Middle frontal gyrus (tissue), 1 donor: Measurements from ENCODE around the gene ARHGEF7.

ENCODE experiments used
- DNase-seq: peaks from one replicate; pipeline ENCODE4 v3.0.0-alpha.2; 2015; ENCODE audit warnings: low spot score; ENCODE audit errors: extremely low spot score

The ARHGEF7 gene

DNA sequence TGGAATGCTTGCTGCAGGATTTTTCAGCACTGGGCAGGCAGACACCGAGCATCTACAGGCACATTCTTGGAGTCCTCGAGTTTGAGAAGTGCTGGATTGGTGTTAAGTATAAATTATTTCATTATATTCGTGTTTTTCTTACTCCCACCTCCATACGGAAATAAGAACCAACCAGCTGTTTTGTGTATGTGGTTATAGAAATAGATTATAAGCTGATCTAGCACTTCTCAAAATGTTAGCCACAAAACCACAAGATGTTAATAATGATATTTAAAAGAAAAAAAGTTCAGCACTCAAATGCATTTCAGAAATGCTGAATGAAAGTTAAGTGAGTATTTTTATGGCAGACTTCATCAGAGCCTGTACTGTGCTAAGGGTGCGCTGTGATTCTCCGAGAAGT is 181.3 kb downstream of the ARHGEF7 start:
- DNase-seq = no peak

DNA sequence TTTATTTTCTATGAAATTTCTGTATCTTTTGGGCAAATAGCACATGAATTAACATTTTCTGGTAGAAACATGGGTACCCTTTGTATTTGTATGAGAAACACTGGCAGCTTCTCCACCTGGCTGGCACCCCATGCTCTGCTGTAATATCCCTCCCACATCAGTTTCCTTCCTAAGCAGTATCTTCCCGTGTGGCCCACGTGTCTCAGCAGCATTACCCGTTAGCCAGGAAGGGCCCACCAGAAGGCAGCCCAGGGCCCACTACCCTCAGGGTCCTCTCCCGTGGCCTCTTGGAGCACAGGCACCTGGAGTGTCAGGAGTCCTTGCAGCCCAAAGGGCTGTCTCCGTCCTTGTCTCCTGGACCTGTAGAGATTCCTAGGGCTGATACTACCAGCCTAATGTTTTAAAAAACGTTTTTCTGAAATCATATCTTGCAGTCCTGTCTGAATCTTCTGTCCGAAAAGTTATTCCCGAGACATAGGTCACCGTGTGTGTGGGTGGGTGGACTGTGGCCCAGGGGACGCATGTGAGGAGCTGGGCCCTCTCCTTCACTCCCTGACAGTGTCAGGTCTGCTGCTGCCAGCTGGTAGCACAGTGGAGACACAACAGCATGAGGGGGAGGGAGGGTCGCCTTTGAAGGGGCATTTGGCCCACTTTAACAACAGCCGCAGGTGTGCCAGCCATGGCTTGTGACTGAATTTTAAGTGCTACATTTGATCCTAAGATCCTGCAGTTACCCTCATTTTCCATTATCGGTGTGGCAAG is 183.3 kb downstream of the ARHGEF7 start:
- DNase-seq = no peak

DNA sequence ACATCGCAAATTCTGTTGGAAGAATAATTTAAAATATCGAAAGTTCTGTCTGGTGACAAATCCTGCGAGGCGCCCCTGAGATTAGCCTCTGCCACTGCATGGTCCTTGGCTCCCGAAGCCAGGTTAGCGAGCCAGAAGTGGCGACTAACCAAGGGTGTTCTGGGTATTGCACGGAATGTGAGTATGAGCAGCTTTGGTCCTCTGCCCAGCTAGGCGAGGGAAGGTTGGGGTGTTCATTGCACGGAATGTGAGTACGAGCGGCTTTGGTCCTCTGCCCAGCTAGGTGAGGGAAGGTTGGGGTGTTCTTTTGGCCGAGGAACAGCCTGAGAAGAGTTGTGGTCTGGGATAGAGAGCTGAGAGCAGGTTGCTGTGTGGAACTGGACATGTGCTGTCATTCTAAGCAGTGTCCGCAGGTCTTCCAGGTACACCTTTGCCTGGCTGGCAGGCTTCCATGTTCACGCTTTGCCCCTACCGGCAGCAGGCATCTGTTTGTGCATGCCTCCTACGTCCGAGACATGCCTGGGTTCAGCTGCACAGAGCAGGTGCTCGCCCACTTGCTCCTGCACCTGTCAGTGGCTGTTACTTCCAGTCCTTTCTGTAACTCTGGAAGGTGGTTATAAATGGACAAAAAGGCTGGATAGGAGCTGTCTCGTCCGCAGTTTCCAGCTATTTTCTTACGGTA is 187.1 kb downstream of the ARHGEF7 start:
- no peak for DNase-seq

DNA sequence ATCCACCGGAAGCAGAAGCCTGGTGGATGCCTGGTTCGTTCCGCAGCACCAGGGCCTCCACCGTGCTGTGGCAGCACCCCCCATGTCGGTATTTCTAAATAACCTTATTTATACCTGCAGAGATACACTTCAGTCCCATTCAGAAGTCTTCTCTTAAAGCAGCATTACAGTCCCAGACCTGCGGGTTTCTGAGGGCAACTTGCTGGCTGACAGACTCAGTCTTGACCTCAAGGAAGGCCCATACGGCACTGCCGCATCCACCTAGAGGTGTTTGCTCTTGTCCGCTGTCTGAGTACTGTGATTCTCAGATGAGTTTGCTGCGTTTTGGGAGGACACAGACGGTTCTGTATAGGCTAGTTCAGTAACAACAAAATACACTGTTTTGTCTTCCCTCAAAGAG is 188.4 kb downstream of the ARHGEF7 start:
- no peak for DNase-seq

DNA sequence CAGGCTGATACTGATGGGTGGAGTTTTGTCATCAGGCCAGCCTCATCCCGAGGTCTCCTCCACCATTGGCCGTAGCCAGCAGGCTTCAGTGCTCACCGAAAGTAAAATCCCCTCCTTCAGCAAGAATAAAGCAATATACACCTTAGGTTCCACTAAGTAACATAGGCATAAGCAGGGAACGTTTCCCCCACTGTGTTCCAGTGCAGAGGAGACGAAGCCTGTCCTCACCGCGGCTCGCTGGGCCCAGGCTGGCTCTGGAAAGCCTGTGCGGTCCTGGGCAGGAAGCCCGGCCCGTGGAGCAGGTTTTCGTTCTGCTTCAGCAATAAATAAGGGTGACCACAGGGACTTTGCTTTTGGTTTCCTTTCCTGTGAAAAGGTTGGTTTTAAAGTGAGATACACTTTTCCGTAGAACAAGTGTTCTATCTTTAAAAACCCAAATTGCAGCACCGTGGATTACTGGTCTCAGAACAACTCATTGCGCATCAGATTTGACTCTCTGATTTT is 189.0 kb downstream of the ARHGEF7 start:
- DNase-seq = no peak

DNA sequence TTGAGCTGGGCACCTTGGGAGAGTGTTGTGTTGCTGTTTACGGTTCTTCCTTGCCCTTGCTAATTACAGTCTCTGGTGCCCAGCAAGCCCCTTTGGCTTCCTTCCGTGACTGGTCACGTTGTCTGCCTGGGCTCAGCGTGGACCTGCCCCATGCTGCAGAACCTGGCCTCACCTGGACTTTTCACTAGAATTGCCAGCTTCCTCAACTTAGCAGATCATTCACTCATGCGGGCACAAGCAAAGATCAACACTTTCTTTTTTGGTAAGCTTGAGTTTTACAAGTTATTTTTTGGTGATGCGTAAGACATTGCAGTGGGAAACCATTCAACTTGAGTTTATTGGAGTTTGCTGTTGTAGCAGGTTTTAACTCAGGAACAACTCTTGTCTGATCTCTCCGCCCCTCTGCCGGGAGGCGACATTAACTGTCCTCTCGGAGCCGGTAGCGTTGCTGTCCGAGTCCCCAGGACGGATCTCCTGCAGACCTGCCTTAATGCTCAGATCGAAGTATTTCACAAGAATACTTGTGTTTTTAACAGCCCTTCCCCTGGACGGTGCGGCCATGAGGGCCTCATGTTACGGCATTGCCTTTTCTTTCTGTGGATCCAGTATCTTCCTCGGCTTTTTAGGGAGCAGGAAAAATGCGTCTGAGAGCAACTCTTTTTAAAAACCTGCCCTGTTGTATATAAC is 189.6 kb downstream of the ARHGEF7 start:
- no peak for DNase-seq

DNA sequence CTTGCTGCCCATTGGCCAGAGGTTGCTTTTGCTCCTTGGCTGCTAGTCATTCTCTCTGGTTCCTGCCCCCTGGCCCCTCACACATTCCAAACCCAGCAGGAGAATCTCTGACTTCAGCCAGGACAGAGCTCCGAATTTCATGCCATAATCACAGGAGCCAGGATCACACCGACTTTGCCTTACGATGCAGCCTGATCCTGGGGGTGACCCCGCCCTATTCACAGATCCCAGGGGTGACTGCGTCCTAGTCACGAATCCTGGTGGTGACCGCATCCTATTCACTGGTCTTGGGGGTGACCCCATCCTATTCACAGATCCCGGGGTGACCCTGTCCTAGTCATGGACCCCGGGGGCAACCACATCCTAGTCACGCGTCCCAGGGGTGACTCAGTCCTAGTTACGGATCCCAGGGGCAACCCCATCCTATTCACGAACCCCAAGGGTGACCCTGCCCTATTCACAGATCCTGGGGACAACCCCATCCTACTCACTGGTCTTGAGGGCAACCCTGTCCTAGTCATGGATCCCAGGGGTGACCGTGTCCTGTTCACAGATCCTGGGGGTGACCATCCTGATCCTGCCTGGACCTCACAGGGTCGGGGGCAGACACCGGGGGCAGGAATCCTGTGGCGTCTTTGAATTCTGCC is 198.0 kb downstream of the ARHGEF7 start:
- DNase-seq = no peak

DNA sequence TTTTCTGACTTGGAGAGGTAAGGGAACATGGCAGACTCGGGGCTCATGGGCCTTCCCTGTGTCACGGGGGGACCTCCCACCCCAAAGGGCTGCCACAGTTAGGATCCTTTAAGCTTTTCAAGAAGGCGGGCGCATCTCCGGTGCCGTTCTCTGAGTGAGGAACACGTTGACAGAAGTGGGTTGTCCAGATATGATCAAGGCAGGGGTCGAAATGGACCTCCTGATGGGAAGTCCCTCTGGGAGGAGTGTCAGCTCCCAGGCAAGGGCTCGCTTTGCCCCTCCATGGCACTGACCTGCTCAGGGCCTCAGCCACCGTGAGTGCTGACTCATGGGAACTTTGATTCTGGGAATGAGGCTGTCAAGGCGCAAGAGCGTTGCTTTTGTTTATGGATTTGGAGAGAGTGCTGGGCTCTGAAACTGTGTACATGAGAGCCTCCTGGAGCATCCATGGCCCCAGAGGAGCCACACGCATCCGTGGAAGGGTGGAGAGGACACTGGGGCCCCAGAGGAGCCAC is 198.9 kb downstream of the ARHGEF7 start:
- DNase-seq = no peak

DNA sequence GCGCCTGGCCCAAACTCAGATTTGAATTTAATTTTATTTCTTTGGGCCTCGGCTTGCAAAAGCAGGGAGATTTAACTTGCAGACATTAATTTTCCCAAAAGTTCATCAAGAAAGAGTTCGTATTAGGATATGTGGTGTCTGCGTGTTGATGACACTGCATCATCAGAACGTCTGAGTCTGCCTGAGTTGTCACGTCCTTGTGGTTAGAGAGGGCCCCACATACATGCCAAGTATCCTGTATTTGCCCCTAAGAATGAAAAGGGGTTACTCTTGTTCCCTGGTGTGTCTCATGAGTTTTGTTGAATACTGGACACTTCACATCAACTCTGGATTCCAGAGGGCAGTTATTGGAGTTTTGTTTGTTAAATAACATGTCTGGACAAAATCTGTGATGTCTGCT is 199.7 kb downstream of the ARHGEF7 start:
- no peak for DNase-seq

DNA sequence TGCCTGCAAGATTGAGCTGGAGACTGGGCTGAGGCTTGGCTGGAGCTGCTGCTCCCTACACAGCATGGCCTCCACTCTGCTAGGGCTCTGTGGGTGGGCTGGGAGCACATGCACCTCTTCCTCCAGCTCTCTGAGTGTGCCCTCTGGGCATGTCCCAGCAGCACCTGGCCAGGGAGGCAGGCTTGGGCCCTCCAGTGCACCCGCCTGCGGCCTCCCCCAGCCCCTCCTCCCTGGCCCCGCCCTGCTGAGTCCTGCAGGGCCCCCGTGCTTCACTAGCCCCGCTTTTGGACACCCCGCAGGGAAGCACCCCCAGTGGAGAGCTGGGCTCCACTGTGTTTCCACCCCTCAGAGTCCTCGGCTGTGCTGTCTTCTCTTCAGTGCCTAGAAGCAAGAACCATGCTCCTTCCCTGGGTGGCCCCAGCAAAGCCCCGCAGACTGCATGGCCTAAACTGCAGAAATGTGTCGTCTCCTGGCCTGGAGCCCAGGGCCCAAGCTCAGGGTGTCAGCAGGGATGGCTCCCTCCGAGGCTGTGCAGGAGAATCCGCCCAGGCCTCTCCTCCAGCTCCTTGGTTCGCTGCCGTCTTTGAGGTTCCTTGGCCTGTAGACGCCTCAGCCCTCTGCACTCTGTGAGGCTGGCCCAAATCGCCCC is 200.4 kb downstream of the ARHGEF7 start:
- DNase-seq = no peak

DNA sequence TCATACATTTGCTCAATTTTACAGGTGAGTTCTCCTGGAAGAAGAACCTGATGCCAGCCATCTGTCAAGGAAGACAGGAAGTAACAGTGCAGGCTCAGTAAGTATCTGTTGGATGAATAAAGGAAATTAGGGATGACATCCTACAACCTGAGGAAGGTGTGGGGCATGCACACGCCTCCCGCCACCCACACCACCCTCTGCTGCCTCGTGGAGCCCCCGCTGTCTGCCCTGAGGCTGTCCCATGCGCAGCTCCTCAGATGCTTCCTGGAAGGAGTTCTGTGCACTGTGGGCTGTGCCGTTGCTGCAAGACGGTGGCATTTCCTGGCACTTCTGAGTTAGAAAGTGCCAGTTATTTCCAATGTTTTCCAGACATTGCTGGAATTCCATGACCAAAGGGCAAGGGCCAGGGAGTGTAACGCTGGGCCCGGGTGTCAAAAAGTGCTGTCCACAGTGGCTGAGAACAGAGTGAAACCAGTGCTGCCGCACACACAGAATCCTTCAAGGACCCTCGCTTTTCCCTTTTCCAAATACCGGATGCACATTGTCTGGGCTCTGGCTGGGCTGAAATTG is 201.1 kb downstream of the ARHGEF7 start:
- DNase-seq = no peak

DNA sequence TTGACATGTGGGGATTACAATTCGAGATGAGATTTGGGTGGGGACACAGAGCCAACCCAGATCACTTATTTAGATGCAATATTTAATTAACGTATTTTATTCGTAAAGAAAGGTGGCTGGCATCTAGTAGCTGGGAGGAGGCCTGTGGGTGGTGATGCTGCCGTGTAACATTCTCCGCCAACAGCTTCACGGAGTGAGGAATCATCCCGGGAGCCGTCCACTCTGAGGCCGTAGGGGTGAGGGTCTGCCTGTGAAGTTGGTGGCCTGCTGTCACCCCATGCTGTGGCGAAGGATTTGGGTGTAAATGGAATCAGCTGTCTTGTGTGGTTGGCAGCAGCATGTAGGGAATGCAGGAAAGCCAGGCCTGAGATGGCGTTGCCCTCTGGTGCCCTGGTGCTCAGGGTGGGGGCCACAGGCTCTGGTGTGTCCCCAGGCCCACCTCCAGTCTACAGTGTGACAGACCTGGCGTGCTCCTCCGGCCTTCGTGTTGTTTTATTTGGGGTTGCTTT is 202.0 kb downstream of the ARHGEF7 start:
- DNase-seq = no peak

DNA sequence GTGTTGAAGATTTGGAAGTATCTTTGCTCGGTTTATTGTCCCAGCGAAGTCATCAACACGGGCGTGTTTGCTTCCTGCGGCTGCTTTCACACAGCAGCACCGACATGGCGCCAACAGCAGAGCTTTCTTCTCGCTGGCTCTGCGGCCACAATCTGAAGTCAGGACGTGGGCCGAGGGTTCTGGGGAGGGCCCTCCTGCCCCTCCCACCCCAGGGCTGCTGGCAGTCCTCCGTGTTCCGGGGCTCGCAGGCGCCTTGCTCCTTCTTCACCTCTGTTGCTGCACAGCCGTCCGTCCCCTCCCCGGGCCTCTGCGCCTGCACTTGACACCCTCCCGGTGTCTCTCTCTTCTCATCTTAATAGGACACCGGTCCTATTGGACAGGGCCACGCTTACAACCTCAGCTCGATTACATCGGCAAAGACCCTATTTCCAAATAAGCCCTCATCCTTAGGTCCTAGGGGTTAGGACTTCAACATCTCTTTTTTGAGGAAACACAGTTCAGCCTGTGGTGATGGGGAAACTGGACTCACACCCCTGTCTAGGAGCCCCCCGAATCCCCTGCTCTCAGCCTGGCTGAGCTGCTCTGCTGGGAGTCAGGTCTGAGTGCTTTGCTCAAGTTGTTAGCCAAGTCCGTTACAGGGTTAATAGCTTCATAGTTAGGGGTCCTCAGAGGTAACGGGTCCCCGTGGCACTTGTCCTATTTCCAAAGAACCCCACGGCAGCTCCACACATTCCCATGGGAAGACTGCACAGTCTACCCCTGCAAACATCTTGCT is 202.6 kb downstream of the ARHGEF7 start:
- DNase-seq = no peak

DNA sequence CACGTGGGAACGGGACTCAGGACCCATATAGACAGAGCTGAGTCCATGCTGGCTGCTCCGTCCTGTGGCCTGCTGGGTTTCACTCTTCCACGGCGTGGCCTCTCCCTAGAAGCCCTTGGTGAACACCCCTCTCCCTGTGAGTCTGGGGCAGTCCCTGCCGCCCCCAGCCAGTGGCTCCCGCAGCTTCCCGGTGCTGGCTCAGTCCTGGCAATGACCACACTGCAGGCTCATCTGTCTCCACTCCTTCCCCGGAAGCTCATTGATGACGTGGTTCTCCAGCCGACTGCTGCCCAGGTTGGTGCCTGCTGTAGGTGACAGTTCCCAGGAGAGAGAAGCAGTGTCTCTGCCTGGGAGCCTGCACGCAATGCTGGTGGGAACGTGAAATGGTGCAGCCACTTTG is 203.3 kb downstream of the ARHGEF7 start:
- DNase-seq = no peak

DNA sequence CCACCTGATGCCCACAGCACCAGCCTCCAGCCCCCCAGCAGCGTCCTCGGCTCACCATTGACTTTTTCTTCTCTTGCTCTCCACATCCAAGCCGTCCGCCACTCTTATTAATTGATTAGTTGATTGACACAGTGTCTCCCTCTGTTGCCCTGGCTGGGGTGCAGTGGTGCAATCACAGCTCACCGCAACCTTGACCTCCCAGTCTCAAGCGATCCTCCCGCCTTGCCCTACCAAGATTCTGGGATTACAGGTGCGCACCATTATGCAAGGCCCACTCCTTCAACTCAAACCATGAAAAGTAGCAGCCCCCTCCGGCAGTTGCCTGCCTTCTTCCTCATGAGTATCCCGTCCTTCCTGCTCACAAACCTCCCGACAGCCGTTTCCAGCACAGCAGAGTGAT is 204.4 kb downstream of the ARHGEF7 start:
- DNase-seq = no peak

DNA sequence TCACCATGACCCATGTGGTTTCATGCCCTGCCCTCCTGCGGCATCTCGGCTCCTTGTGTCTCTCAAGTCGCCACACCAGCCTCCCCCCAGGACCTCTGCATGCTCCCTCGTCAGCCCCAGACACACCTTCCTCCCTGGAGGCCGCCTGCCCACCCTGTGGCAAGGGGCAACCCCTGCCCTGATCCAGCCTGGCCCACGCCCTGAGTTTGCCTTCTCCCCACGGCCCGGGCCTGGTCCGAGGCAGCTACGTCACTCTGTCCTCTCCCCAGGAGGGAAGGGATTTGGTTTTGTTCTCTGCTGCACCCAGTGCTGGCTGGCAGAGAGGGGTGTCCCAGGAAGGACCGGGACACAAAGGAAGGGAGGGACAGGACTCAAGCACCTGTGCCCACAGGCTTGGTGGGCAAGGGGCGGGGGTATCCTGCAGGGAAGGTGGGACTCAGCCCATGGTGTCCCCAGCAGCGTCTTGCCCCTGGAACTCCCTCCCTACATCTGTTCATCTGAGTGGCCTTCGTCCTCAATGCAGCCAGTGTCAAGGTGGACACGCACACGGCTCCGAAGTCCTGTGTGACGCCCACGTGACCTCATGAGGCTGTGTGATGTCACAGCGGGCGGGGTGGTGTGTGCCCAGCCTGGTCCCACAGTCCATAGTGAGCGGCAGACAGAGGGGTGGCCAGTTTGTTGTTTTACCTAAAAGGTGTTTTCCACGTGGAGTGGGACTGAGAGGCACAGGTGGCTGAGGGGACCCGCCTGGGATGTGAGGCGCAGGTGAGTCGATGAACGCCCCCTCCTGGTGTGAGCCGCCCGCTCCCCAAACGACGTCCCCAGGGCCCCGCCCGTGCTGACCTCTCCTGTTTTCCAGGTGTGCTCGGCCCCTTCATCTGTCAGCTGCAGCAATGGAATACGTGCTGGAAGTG is 205.1 kb downstream of the ARHGEF7 start, which contains the start of gene TEX29:
TSS of gene TEX29 (plus strand) at position 645 of the 914 bp plus-strand sequence. CDS start at position 894, 249 bp downstream.
- DNase-seq = no peak

DNA sequence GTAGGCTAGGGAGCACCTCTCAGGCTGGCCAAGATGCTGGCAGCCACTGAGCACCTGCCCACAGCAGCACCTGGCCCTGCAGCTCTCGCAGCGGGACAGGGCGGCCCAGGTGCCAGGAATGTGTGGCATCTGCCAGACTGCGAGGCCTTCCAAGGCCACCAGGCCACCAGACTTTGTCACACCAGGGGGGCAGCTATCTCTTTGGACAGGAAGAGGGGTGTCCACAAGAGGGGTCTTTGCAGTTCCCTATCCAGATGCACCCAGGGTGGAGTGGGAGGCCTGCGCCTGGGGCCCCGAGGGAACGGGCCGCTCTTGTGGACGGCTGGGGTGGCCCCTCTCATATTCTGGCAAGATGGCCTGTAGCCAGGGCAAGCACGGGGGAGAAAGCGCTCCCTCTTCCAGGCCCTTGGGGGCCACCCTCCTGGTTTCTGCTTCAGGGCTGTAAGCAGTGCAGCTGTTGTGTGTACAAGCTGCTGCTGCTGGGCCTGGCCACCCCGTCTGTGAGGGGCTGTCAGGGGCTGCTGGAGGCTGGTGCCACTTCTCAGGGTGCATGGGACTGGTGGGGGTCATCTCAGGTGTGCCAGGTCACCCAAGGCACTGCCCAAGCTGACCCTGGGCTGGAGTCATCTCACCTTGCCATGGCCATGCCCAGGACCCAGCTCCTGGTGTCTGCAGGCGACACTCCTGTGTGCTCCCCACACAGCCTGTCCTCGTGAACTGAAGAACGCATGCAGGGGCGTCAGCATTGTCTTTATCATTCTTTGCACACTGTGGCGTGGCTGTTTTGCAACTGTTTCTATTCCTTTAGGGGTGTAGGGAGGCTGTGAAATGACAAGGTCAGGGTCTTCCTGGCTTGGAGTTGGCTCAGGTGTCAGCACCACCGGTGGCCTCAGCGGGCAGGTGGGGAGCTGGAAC is 207.1 kb downstream of the ARHGEF7 start:
- DNase-seq = no peak
